ENCODE results near the gene C1orf232. TPM values are rescaled to one million over a fixed set of nuclear protein-coding genes. Genes with fewer than 3 reads are reported as not detected.

The C1orf232 gene
- total RNA-seq = not detected

DNA sequence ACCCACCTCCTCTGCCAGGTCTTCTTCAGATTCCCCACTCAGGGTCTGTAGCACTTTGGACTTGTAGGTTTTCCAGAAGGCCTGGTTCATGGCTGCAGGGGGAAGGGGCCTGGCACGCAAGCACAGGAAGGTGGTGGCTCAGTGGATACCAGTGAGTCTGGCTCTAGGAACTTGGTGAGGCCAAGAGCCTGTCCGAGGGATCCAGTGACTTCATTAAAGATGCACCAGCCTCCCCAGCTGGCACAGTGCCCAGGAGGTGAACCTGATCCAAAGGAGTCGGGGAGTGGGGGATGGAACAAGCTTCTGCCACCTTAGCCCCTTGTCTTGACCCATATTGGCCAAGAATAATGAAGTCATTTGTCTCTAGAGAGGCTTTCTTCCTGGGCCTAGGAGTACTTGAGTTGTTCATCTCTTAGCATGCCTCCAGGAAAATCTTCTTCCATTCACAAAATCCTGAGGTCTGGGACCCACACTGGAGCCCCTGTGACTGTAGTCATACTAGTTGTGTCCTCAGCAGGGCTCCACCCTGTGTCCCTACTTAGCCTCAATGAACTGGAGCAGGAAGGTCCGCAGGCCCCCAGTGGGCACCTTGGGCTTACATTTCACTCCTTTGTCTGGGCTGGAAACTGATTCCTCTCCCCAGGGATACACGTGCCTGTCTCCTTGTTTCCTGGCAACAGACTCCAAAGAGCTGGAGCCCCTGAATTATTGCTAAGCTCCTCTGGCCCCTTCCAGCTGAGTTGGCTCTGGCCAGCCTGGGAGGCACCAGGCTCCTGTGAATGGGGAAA, at the start of gene C1orf232:
TSS of gene C1orf232 (minus strand) at position 554 of the 788 bp plus-strand sequence. CDS start at position 90, 464 bp downstream.

DNA sequence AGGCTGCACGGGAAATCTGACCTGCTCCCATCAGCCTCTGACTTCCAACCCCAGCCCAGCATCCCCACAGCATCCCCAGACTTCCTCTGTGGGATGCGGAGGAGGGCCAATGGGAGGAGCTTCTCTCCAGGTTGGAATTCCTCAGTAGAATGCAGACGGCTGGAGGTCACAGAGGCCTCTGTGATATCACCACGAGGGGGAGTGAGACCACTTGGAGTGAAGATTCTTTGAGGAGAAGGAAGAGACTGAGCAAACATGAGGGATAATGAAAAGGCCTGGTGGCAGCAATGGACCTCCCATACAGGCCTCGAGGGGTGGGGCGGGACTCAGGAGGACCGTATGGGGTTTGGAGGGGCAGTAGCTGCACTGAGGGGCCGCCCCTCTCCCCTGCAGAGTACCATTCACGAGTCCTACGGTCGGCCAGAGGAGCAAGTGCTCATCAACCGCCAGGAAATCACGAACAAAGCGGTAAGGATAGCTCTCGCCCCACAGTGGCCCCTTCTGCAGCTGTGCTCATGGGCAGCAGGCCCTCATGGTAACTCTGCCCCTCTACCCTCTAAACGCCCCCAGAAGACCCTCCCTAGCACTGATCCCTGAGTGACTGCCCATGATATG, 21.7 kb upstream of the C1orf232 start, which contains the start of gene CATSPER4:
TSS of gene CATSPER4 (plus strand) at position 230 of the 615 bp plus-strand sequence. CDS start at position 256, 26 bp downstream.

DNA sequence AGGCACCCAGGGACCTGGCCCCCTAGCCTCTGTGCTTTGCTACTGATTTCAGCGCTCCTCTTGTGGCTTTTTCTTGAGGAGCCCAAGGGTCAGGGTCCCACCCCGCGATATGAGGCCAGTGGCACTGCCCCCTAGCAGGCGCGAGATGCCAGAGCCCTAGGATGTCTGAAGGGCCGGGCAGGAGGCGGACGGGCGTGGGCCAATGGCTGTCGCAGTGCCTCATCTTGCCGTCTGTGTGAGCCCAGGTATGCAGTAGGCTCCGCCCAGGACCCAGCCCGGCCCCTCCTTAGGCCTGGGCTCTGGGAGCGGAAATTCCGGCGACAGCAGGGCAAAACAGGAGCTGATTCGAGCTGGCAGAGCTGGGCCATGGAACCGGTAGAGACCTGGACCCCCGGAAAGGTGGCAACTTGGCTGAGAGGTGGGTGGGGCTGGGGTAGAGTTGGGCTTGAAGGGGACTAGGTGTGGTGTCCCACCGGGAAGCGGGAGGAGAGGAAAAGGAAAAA, 8.5 kb upstream of the C1orf232 start, which contains the start of gene CNKSR1:
TSS of gene CNKSR1 (plus strand) at position 310 of the 503 bp plus-strand sequence. CDS start at position 367, 57 bp downstream.

DNA sequence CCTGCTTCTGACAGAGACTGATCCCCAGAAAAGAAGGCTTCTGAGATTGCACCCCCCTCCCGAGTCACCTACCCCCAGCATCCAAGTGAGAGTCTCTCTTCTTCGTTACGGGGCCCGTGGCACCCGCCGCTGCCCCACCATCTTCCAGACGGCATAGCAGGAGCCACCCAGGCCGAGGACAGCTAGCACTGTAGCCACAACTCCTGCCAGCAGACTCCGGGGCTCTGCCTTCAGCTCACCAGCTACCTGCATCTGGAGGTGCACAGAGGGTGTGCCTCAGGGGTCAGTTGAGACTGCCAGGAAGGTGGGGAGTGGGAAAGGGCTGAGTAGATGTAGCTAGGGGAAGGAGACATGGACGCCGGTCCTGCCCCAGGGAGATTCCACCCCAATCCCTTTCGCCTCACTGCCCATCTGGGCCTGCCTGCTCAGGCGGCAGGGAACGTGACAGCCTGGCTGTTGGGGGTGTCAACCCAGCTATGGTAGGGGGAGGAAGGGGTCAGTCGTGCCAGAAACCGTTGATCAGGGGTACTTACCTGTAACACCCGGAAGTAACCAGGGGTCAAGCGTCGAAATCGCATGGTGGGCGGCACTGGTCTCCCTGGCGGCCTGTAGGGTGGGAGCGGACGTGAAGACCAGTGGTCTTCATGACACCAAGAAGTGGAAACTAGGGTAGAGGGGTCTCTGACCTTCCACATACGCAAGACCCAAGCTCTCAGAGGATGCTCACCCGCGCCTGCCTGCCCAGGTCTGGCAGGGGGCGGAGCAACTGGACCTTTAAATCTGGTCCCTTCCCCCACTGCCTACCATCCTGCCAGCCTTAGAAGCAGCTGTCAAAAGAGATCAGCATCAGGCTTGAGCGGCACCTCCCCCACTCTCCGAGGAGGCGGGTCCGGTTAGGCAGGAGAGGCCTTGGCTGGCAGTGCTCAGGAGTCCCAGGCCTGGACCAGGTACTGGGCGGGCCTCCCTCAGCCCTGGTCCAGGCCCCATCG, 2.6 kb upstream of the C1orf232 start, which contains the start of gene ZNF593OS:
TSS of gene ZNF593OS (minus strand) at position 749 of the 989 bp plus-strand sequence. CDS start at position 578, 171 bp downstream.

DNA sequence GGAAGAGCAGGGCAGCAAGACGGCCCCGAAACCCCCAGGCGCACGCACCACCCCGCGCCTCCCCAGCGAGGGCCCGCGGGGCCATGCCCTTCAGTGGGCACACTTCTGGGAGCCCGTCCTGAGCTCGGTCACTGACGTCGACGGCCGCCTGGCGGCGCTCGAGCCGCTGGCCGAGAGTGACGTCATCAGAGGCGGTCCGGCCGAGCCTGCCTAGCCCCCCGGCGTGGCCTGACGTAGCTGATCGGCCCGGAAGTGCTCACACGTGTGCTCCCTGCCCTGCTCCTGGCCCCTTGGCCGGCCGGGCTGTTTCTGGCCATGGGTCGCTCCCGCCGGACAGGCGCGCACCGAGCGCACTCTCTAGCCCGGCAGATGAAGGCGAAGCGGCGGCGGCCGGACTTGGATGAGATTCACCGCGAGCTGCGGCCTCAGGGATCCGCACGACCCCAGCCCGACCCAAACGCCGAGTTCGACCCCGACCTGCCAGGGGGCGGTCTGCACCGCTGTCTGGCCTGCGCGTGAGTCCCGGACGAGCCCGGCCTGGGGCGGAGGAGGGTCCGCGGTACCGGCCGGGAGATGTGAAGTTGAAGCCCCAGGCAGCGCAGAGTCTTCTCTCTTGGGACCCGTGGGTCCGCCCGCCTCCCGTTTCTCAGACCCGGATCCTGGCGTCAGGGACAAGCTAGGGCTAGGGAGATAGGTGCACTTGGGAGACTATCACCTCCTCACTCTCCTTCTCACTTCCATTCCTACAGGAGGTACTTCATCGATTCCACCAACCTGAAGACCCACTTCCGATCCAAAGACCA, 1.1 kb upstream of the C1orf232 start, which contains the start of gene ZNF593:
TSS of gene ZNF593 (plus strand) at position 240 of the 803 bp plus-strand sequence. CDS start at position 316, 76 bp downstream.

DNA sequence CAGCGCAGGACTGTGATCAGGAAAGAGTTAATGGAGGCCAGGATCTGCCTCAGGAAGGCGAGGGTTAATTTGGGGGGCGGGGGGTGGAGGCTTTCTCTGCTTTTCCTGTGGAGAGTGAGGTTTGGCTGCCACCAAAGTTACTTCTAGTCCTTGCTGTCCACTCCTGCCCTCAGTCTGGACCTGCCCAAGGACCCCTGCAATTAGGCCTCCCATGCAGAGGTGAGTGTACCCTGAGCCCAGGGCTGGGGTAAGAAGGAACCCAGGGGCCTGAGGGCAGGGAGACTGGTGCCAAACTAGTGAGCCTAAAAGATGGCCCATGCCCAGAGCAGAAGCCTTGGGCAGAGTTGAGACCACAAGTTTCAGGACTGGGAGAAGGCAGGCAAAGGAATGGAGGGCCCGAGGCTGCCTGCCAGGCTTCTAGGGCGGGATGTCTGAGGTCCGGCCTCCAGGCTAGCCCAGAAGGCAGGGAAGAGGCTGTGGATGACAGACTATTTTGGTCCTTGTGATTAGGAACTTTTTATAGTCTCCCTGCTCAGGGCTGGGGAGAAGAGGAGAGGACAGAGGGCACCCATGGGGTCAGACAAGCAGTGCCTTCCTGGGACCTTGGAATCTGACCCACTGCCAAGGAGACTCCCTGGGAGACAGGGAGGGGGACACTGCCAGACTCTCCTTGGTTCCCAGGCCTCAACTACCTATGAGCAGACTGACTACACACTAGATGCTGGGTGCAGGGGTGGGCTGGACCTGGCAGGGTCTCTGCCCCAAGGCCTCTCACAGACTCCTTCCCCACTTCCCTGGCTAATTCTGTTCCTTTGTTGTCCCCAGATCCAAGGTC, 9.6 kb downstream of the C1orf232 start, which contains the start of gene FAM110D:
TSS of gene FAM110D (plus strand) at position 172 of the 835 bp plus-strand sequence. CDS start 2,213 bp downstream, outside the sequence.

Other genes starting within 250 kb of the C1orf232 start
- gene PAFAH2, start 170.9 kb downstream of the C1orf232 start, total RNA-seq = 5.6 TPM
- gene EXTL1, start 147.2 kb downstream of the C1orf232 start, total RNA-seq = 2.2 TPM
- not detected for gene SLC30A2, start 122.8 kb downstream of the C1orf232 start, total RNA-seq
- not detected for gene TRIM63, start 101.3 kb downstream of the C1orf232 start, total RNA-seq
- gene PDIK1L, start 57.1 kb downstream of the C1orf232 start, total RNA-seq = 61.3 TPM
- gene FAM110D, start 9.9 kb downstream of the C1orf232 start, total RNA-seq = 0.31 TPM
- 13.1 TPM for gene ZNF593, start 945 bp upstream of the C1orf232 start, total RNA-seq
- not detected for gene ZNF593OS, start 2.9 kb upstream of the C1orf232 start, total RNA-seq
- gene CNKSR1, start 8.5 kb upstream of the C1orf232 start, total RNA-seq = 7.2 TPM
- not detected for gene CATSPER4, start 21.6 kb upstream of the C1orf232 start, total RNA-seq
- gene CEP85, start 65.2 kb upstream of the C1orf232 start, total RNA-seq = 19.4 TPM
- 16.6 TPM for gene SH3BGRL3, start 111.1 kb upstream of the C1orf232 start, total RNA-seq
- gene UBXN11, start 137.7 kb upstream of the C1orf232 start, total RNA-seq = 9.7 TPM
- not detected for gene CD52, start 149.0 kb upstream of the C1orf232 start, total RNA-seq
- gene CRYBG2, start 185.2 kb upstream of the C1orf232 start, total RNA-seq = 0.63 TPM
- gene ZNF683, start 203.8 kb upstream of the C1orf232 start, total RNA-seq = not detected
- not detected for gene LIN28A, start 241.9 kb upstream of the C1orf232 start, total RNA-seq